Epithelial cell of prostate (primary cell): ENCODE measurements around the gene AKAP1.
"Not testable (repeated sequence)": the region's sequence is repeated elsewhere in the genome, so short reads cannot be mapped to it uniquely, and the experiment has no call there.

ENCODE experiments used
- DNase-seq: peaks from one replicate; pipeline ENCODE4 v3.0.0-alpha.2; 2011; ENCODE audit warnings: low read depth, low spot score
- H3K27ac ChIP-seq: fragments of 450-650 bp; 2 replicates; pipeline ENCODE4 v1.5.1; 2017; ENCODE audit warnings: mild to moderate bottlenecking

AKAP1 gene

DNA sequence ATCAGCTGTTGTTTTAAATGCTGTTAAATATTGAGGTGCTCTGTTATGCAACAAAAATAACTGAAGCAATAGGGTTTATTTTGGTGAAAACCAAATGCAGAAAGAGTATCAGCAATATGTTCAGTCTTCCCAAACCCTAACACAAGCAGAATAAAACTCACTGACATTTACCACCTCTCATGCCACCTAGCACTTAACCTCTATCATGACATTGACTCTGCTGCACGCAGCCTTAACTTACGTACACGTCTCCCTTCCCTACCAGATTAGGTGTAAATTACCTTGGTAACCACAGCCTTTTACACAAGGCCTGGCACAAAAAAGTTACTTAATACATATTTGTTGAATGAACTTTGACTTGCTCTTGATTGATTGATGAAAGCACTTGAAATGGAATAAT, 9.9 kb upstream of the AKAP1 start:
- H3K27ac ChIP-seq: no peak overlapping the region
- no peak for DNase-seq

- no peak for DNase-seq
- H3K27ac ChIP-seq: no peak overlapping the region
These were observed 9.3 kb upstream of the AKAP1 start for GRCh38 chr17:57075785-57076184.

- no peak for DNase-seq
These were observed 8.0 kb upstream of the AKAP1 start for GRCh38 chr17:57077000-57077399.

DNA sequence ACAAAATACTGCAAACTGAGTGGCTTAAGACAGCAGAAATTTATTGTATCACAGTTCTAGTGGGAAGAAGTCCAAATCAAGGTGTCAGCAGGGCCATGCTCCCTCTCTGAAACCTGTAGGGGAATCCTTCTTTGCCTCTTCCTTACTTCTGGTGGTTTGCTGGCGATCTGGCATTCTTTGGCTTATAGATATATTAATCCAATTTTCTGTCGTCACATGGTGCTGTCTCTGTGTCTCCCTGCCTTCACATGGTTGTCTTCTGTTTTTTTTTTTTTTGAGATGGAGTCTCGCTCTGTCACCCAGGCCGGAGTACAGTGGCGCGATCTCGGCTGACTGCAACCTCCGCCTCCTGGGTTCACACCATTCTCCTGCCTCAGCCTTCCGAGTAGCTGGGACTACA, 6.8 kb upstream of the AKAP1 start:
- no peak overlapping the region for H3K27ac ChIP-seq
- no peak for DNase-seq

More at GRCh38 chr17:57077000-57077399, 8.0 kb upstream of the AKAP1 start:
- no peak overlapping the region for H3K27ac ChIP-seq

DNA sequence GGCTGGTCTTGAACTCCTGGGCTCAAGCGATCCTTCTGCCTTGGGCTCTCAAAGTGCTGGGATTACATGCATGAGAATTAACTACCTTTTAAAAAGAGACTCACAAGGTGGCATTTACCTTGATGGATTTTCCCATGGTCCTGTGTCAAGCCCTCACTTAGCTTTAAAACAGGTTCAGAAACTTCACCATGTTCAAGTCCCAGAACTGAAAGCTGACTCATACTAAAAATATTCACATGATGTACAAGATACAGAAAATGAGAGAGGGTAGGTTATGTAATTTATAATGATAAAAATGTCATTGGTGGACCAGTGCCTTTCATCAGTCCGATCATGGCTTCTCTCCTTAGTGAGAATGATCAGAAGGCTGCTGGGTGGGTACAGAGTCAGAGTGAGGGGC, 4.3 kb upstream of the AKAP1 start:
- no peak for DNase-seq
- no peak overlapping the region for H3K27ac ChIP-seq

- DNase-seq: no peak
- H3K27ac ChIP-seq: no peak overlapping the region
These were observed 2.6 kb upstream of the AKAP1 start for GRCh38 chr17:57082441-57082840.

DNA sequence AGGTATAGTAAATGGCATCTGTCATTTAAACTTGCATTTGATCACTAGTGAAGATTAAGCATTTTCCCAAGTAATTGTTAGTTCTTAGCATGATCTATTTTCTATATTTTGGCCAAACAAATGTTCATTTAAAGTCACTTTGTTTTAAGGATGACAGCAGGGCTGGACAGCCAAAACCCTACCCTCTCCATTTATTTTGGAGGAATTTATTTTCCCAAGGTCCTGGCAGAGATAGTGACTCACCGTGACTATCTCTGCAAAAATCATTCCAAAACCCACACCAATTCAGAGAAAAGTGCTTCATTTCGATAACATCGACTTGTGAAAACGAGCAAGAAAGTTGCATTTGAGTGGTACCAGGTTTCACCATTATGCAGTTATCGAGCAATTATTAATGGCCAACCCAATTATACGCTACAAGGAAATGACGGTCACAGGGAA, 665 bp upstream of the AKAP1 start:
- DNase-seq: no peak
- H3K27ac ChIP-seq: peak overlapping the region; percentile 79

GRCh38 chr17:57085448-57086068, 512 bp downstream of the AKAP1 start:
- peak overlapping the region; percentile 79 for H3K27ac ChIP-seq
- DNase-seq: no peak

DNA sequence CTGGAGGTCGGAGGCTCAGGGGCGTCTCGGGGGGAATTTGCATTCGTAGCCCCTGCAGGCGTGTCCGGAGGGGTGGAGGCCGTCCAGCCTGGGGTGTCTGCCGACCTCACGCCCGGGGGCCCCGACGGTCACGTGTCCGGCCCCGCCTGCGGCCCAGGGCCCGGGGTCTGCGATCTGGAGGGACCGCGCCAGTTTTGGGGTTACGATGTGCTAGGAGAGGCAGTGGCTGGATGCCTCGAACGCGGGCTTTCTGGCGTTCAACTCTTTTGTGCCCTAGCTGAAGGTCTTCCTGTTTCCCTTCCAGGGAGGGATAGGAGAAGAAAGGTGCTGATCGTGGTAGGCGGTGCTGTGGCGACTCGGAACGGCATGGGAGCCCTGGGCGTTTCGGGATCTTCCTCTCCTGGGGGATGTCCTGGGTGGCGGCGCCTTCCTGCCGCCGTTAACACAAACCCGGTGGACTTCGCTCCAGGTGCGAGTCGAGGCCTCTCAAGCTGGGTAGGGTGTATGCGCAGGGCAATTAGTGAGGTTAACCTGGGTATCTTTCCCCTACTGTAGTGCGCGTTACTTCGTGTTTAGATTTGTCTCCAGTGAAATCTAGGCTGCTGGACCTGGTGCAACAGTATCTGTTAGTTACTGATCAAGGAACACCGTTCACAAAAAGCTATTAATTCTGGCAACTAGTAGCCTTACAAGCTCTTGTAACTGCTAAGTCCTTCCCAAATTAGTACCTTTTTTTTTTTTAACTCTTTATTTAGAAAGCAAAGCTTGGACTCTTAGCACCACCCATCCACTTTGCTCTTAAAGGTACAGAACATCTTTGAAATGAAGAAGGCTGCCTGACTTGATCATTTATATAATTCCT, 1.3 kb downstream of the AKAP1 start:
- no peak for DNase-seq
- H3K27ac ChIP-seq: peak overlapping the region; percentile 79

GRCh38 chr17:57088298-57088697, 3.3 kb downstream of the AKAP1 start:
- DNase-seq: no peak
- no peak overlapping the region for H3K27ac ChIP-seq

DNA sequence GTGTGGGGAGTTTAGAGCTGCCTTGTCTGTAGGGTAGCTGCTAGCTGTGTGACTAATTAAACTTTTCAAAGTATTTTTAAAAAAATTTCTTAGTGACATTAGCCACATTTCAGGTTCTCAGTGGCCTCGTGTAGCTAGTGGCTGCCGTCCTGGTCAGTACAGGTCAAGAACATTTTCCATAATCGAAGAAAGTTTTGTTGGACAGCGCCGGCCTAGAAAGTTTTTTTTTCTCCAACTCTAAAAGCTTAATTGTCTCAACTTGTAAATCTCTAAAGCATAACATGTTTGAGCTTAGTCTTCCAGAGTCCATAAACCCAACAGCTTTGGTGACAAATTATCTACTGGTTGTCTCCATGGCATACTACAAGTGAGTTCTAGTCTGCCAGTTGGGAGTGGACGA, 4.3 kb downstream of the AKAP1 start:
- no peak for DNase-seq
- H3K27ac ChIP-seq: no peak overlapping the region

- no peak for DNase-seq
- H3K27ac ChIP-seq: no peak overlapping the region
These were observed 5.6 kb downstream of the AKAP1 start for GRCh38 chr17:57090560-57091185.

DNA sequence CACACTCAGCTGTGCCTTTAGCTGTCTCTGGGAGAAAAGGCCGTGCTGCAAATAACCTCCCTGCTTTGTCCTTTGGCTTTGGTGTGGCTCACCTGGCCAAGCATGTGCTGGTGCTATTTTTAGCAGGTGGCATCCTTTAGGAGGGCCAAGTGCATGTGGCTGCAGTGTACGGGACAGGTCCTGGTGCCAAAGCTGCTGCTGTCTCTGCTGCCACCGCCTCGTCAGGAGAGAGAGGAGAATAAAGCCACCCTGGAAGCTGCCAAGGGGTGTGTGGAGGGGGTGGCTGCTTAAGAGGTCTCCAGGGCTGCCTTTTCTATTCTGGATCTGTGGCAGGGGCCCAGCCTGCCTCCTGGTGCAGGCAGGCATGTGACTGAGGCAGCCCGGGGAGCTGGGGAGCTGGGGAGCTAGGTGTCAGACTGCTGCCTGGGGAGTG, 6.2 kb downstream of the AKAP1 start:
- H3K27ac ChIP-seq: no peak overlapping the region

DNA sequence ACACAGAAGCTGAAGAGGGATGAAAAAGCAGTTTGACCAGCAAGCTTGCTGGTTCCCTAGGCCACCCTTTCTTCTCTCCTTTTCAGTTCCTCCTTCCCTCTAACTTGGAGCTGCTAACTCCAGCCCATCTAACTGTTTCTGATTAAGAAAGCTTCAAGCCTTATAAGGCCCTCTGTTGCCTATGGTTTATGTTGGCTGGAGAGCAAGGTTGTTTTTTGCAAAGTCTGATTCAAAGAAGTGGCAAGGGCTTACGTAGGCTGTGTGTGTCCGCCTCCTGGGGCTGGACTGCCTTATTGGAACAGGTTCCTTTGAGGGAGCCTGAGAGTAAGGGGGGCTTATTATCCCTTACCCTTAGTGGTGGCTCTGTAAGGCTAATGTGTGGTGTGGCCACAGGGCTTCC, 7.1 kb downstream of the AKAP1 start:
- no peak for DNase-seq
- no peak overlapping the region for H3K27ac ChIP-seq

More for the DNA sequence above, 6.2 kb downstream of the AKAP1 start:
- DNase-seq: no peak

DNA sequence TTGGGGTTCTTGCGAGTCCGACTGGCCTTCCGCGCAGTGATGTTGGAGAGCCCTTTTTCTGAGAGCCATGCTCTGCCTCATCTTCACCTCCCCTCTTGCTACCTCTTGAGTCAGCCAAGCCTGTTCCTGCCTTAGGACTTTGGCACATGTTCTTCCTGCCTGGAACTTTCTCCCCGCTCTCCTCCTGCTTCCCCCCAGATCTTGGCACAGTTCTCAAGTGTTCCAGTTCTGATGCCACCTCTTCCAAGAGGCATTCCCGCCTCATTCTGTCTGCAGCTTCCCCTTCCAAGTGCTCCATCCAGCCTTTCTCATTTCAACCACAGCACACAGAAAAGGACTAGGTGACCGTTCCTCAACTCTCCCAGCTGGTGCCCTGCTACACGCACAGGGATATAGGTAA, 7.7 kb downstream of the AKAP1 start:
- no peak for DNase-seq
- no peak overlapping the region for H3K27ac ChIP-seq

DNA sequence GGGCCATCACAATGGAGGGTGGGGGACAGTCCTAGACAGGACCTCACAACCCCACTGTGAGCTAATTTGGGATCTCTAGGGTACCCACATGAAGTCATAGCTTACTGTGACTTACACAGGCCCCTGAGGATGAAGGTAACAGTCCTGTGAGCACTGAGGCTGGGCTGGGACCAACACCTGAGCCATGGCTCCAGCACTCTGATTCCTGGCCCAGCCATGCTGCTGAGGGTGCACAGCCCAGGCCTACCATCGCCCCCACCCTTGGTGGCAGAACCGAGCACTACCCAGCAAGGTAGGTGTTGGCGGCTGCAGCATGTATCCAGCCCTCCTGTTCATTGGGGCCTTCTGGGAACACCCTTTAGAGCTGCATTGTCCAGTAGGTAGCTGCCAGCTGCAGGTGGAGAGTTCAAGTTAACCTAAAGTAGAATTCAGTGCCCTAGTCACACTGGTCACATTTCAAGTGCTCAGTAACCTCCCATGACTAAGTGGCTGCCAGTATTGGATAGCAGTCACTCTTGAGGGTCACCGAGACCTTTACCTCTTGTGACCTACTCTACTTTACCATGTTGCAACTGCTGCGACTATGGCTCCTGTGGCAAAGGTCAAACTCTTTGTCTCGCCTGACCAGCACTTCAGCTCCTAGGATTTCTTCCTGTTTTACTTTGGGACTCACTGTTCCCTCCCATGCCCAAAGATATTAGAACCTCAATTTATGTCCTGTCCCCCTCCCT, 11.6 kb downstream of the AKAP1 start:
- DNase-seq: no peak
- H3K27ac ChIP-seq: no peak overlapping the region

GRCh38 chr17:57097832-57098421, 12.9 kb downstream of the AKAP1 start:
- DNase-seq: peak; percentile 10
- H3K27ac ChIP-seq: no peak overlapping the region

- DNase-seq: no peak
- H3K27ac ChIP-seq: no peak overlapping the region
These were observed 14.1 kb downstream of the AKAP1 start for GRCh38 chr17:57099165-57099564.

DNA sequence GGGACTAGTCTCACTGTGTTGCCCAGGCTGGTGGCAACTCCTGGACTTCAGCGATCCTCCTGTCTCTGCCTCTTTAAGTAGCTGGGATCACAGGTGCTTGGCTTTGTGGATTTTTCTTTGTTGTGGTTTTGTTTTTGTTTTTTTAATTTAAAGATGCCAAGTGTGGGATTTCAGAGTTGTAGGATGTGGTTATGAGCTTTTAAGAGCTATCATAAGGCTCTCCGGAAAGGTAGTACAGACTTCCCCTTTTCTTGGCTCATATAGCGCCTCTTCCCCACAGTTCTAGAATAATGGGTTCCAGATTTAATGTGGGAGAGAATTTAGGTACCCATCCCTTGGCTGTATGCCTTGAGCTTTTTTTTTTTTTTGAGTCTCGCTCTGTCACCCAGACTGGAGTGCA, 17.1 kb downstream of the AKAP1 start:
- H3K27ac ChIP-seq: no peak overlapping the region
- no peak for DNase-seq

GRCh38 chr17:57102660-57103059, 17.6 kb downstream of the AKAP1 start:
- DNase-seq, H3K27ac ChIP-seq: not testable (repeated sequence)
